NCI-H2029 (cell line): ENCODE data around the gene TOMM20.
"Not testable (repeated sequence)": the region's sequence is repeated elsewhere in the genome, so short reads cannot be mapped to it uniquely, and the experiment has no call there.

Experiments used
- DNase-seq: peaks from one replicate; lab custom pipeline; 2025; lab: John Stamatoyannopoulos, UW

Gene TOMM20

DNA sequence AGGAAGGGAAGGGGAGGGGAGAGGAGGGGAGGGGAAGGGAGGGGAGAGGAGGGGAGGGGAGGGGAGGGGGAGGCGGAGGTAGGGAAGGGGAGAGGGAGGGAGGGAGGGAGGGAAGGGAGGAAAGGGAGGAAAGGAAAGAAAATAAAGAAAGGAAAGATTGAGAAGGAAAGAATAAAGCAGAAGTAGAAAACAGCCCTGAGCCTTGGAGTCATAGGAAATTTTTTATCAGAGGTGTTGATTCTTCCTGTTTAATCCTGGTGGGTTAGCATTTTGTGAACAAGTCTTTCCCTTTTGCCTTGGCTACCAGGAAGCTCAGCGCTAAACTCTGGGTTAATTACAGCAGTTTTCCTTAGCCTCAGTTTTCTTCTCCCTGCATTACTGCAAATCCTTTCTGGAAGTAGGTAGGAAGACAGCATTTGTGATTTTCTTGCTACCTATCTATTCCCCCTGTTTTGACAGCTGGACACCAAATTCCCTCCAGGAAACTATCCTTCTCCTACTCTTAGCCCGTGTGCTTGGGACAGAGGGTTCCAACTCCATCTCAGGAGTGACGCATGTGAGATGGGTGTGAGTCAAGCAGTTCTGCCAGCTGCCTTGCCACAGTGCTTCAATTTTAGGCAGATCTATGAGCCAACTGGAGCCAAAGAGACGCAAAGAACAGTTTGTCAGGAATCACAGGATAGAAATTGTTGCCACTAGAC is 26.9 kb downstream of the TOMM20 start:
- DNase-seq: no peak

- DNase-seq: no peak
These were observed 28.4 kb downstream of the TOMM20 start for GRCh38 chr1:235100194-235100772.

DNA sequence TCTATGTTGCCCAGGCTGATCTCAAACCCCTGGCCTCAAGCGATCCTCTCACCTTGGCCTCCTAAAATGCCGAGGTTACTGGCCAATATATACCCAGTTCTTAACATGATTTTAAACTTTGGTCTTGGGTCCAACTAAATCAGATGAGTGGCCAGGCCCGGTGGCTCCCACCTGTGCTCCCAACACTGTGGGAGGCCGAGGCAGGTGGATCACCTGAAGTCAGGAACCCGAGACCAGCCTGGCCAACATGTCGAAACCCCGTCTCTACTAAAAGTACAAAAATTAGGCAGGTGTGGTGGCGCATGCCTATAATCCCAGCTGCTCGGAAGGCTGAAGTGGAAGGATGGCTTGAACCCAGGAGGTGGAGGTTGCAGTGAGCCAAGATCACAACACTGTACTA is 29.6 kb downstream of the TOMM20 start:
- no peak for DNase-seq

GRCh38 chr1:235098547-235098946 is 30.1 kb downstream of the TOMM20 start:
- no peak for DNase-seq

DNA sequence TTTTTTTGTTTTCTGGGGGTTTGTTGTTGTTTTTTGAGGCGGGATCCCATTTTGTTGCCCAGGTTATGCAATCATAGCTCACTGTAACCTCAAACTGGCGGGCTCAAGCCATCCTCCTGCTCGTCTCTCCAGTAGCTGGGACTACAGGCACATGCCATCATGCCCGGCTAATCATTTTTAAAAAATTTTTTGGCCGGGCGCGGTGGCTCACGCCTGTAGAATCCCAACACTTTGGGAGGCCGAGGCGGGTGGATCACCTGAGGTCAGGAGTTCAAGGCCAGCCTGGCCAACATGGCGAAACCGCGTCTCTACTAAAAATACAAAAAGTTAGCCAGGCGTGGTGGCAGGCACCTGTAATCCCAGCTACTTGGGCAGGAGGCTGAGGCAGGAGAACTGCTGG is 31.1 kb downstream of the TOMM20 start:
- not testable (repeated sequence) for DNase-seq

DNA sequence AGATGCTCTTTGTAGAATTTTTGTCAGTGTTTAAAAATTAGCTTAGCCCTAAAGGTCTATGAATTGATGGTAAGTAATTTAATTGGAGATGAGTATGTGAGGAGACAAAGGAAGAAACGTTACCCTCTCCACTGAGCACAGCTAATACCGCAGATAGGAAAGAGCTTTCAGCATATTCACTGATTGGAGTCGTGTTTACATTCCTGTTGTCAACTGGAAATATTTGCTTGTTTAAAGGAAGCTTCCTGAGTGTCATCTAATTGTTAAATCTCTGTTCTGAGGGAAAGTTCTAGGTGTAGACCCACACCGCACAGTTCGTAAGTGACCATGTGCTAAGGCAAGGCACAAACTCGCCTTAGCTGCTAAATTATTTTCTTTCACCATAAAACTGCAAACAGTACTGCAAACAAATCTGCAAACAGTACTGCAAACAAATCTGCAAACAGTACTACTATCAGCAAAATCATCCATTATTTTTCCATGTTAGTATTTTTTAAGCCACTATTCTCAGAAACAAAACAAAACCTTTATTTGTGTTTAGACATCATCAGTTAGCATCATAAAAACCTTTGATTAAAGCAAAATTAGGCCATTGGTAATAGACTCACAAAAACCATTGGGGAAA is 32.6 kb downstream of the TOMM20 start:
- no peak for DNase-seq

GRCh38 chr1:235093696-235094592 is 34.7 kb downstream of the TOMM20 start:
- peak; percentile 56 for DNase-seq

DNA sequence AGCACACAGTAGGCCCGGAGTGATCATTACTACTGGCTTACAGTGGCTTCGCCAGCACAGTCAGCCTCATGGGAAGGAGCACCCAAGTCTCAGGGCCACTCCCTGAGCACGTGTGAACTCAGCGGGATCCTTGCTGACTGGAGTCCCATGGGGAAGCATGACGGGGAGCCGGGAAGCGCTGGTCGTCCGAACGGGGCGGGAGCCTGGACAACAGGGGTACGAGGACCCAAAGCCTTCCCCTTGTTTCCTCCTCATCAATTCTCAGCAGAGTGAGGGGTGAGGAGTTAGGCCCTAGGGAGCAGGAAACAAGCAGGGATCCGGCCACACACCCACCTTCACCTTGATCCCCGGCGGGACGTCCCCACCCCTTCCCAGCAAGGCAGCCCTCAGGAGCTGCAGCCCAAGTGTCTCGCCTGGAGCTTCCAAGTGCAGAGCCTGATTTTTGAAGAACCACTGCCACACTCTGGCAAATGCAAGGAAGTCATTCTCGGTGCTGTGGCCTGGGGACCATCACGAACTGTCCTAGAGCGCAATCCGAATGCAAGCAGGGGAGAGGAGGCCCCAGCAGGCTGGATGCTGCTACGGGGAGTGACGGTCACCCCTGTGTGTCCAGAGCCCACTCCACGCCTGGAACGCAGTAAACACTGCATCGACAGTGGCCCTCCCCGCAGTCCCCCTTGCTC is 35.5 kb downstream of the TOMM20 start:
- DNase-seq: no peak

DNA sequence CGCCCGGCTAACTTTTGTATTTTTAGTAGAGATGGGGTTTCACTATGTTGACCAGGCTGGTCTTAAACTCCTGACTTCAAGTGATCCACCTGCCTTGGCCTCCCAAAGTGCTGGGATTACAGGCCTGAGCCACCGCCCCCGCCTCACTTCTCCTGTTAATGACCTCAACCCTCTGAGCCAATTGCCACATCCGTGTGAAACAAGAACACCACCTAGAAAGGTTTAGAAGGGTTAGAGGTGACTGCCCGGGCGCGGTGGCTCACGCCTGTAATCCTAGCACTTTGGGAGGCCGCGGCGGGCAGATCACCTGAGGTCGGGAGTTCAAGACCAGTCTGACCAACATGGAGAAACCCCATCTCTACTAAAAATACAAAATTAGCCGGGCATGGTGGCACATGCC is 36.2 kb downstream of the TOMM20 start:
- not testable (repeated sequence) for DNase-seq

GRCh38 chr1:235092045-235092406 is 36.6 kb downstream of the TOMM20 start:
- DNase-seq: not testable (repeated sequence)

GRCh38 chr1:235091319-235092044 is 37.2 kb downstream of the TOMM20 start:
- DNase-seq: not testable (repeated sequence)

GRCh38 chr1:235090406-235091069 is 38.1 kb downstream of the TOMM20 start:
- no peak for DNase-seq

DNA sequence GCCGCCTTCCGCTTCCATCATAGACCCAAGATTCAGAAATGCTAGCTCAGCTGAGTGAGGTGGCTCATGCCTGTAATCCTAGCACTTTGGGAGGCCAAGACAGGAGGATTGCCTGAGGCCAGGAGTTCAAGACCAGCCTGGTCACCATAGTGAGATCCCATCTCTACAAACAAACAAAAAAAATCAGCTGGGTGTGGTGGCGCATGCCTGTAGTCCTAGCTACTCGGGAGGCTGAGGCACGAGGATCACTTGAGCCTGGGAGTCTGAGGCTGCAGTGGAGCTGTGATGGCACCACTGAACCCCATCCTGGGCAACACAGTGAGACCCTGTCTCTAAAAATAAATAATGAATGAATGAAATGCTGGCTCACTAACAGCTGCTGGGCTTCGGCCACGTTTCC is 39.7 kb downstream of the TOMM20 start:
- DNase-seq: no peak

DNA sequence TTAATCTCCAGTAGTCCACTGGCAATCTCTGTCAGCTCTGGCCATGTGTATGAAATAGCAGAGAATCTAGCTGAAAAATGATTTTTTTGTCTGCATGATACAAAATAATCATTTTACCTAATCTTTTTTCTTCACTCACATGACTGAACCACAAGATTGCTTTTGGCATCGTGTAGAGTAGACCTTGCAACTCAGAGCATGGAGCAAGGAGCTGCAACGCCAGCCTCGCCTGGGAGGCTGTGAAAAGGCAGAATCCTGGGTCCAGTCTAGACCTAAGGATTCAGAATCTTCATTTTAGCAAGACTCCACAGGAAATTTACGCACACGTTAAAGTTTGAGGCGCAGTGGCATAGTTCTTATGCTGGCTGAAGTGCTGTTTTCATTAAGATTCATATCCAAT is 40.2 kb downstream of the TOMM20 start:
- DNase-seq: no peak

GRCh38 chr1:235087906-235088305 is 40.7 kb downstream of the TOMM20 start:
- no peak for DNase-seq

DNA sequence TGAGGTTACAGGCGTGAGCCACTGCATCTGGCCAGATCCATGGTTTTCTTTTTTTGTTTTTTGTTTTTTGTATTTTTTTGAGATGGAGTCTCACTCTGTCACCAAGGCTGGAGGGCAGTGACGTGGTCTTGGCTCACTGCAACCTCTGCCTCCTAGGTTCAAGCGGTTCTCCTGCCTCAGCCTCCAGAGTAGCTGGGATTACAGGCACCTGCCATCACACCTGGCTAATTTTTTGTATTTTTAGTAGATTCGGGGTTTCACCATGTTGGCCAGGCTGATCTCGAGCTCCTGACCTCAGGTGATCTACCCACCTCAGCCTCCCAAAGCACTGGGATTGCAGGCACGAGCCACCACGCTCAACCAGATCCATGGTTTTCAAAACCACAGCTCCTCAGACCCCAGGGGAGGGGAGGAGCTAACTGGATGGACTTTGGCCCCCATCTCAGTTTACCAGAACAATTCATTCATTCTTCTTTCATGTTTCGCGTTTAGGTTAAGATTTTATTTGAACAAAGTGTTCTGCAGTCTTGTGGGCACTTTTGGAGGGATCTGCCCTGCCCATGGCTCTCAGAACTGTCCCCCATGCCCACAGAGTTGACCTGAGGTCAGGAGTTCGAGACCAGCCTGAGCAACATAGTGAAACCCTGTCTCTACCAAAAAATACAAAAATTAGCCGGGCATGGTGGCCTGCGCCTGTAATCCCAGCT is 43.1 kb downstream of the TOMM20 start:
- DNase-seq: not testable (repeated sequence)

- DNase-seq: not testable (repeated sequence)
These were observed 47.8 kb downstream of the TOMM20 start for GRCh38 chr1:235080788-235081187.

- DNase-seq: not testable (repeated sequence)
These were observed 48.4 kb downstream of the TOMM20 start for GRCh38 chr1:235080297-235080657.

DNA sequence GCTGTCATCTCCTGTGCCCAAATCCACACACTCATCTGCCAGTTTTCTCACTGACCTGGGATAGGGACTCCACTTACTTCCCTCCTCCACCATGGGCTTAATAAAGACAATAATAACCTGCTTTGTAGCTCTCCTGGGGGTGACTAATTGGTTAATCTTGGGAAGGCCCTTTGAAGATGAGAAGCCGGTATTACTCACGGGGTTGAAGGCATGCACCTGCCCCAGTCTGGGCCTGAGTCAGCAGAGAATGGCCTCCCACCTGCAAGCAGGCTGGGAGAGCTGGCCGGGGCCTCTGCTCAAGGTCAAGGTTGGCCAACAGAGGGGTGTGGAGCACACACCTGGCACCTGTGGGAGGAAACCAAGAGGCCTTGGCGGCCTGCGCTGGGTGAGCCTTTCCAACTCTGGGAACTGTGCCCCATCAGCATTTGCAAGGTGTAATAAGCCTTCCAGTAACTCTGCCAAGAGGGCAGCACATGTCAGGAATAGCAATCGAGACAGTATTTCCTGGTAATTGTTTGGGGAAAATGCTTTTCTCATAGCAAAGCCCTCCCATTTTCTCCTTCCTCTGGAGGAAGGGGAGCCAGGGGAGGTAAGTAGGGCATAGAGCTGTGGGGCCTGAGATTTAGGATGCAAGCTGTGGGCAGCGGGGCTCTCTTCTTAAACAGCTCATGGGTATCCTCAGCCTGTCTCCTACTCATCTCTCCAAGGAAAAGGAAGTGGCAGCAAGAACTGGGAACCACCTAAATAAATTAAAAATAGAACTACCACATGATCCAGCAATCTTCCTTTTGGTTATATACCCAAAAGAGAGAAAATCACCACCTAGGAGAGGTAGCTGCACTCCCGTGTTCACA is 49.0 kb downstream of the TOMM20 start:
- DNase-seq: peak; percentile 86
